PC-9 (cell line): ENCODE data around the gene DNAJC16.

ENCODE experiments used
- EZH2 ChIP-seq: fragments of 200-600 bp; sonication (generic); IDR thresholded peaks from 2 replicates; pipeline ENCODE4 v1.8.0; 2017; ENCODE audit warnings: antibody characterized with exemption, low read depth
- TF ChIP-seq, protein P1 (sequence below): fragments of 200-600 bp; sonication (generic); conservative IDR thresholded peaks from 2 replicates; pipeline ENCODE4 v1.6.1; 2017; ENCODE audit warnings: mixed run types, antibody characterized with exemption, mild to moderate bottlenecking, moderate library complexity

DNA sequence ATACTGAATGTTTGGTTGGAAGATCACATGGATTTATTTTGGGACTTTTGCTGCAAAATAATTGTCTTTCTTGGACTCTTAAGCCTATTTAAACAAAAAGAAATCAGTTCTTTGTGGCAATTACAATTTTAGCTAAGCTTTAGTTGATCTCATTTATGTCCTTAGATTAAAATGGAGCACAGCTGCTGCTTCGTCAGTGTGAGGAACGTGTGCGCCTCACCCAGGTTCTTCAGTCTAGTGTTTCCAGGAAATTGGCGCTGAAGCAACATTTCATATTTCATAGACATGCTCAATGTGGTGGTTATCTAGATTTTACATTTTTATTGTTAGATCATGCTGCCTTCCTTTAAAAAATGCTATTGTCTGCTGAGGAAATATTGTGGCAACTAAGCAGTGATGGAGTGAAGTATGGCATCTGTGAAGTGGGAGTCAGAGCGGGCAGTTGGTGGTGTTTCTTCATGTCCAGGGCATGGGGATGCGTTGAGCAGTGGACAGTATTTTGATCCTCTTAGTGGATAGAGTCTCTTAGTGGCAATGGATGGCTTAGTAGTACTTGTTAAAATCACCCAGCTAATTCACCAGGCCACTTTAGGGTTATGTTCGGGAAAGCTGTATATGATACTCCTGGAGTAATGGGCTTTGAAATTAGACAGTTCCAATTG lies 96.2 kb downstream of the DNAJC16 start:
- TF ChIP-seq, protein P1, sequence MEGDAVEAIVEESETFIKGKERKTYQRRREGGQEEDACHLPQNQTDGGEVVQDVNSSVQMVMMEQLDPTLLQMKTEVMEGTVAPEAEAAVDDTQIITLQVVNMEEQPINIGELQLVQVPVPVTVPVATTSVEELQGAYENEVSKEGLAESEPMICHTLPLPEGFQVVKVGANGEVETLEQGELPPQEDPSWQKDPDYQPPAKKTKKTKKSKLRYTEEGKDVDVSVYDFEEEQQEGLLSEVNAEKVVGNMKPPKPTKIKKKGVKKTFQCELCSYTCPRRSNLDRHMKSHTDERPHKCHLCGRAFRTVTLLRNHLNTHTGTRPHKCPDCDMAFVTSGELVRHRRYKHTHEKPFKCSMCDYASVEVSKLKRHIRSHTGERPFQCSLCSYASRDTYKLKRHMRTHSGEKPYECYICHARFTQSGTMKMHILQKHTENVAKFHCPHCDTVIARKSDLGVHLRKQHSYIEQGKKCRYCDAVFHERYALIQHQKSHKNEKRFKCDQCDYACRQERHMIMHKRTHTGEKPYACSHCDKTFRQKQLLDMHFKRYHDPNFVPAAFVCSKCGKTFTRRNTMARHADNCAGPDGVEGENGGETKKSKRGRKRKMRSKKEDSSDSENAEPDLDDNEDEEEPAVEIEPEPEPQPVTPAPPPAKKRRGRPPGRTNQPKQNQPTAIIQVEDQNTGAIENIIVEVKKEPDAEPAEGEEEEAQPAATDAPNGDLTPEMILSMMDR = no peak
- no peak for TF ChIP-seq EZH2
